Hepatocyte (in vitro differentiated cells): ENCODE measurements around the gene KANK3. TPM values are rescaled to one million over a fixed set of nuclear protein-coding genes. Genes with fewer than 3 reads are reported as not detected.

Source experiments
- DNase-seq: peaks from one replicate; pipeline ENCODE4 v3.0.0-alpha.2; 2016; ENCODE audit warnings: low spot score
- H2AFZ ChIP-seq: fragments of 200-600 bp; sonication (generic); 2 replicates; pipeline ENCODE4 v1.6.0; 2016; ENCODE audit warnings: antibody characterized with exemption, mild to moderate bottlenecking
- H3K27ac ChIP-seq: fragments of 200-600 bp; sonication (generic); 2 replicates; pipeline ENCODE4 v1.5.1; 2016; ENCODE audit warnings: mild to moderate bottlenecking
- H3K27me3 ChIP-seq: fragments of 200-600 bp; sonication (generic); 2 replicates; pipeline ENCODE4 v1.6.1; 2016
- H3K36me3 ChIP-seq: fragments of 200-600 bp; sonication (generic); replicated peaks from 2 replicates; pipeline ENCODE4 v1.5.1; 2016; ENCODE audit warnings: low read depth; ENCODE audit not compliant: insufficient read depth
- H3K4me1 ChIP-seq: fragments of 200-600 bp; sonication (generic); 2 replicates; pipeline ENCODE4 v1.5.1; 2016; ENCODE audit warnings: mild to moderate bottlenecking, moderate library complexity; ENCODE audit not compliant: insufficient read depth
- H3K4me2 ChIP-seq: fragments of 200-600 bp; sonication (generic); 2 replicates; pipeline ENCODE4 v1.6.0; 2016
- H3K4me3 ChIP-seq: fragments of 200-600 bp; sonication (generic); 2 replicates; pipeline ENCODE4 v1.5.1; 2016; ENCODE audit warnings: mild to moderate bottlenecking
- H3K79me2 ChIP-seq: fragments of 200-600 bp; sonication (generic); 2 replicates; pipeline ENCODE4 v1.6.0; 2017; ENCODE audit warnings: mild to moderate bottlenecking
- H3K9me2 ChIP-seq: fragments of 200-600 bp; sonication (generic); replicated peaks from 2 replicates; pipeline ENCODE4 v1.6.0; 2017; ENCODE audit warnings: mild to moderate bottlenecking; ENCODE audit not compliant: insufficient read depth
- H3K9me3 ChIP-seq: fragments of 200-600 bp; sonication (generic); 2 replicates; pipeline ENCODE4 v1.5.1; 2016; ENCODE audit warnings: low read depth, mild to moderate bottlenecking
- H4K20me1 ChIP-seq: fragments of 200-600 bp; sonication (generic); 2 replicates; pipeline ENCODE4 v1.6.0; 2016; ENCODE audit warnings: mild to moderate bottlenecking; ENCODE audit not compliant: insufficient read depth, poor library complexity, severe bottlenecking
- EZH2 ChIP-seq: fragments of 200-600 bp; sonication (generic); IDR thresholded peaks from 2 replicates; pipeline ENCODE4 v1.6.1; 2016; ENCODE audit warnings: antibody characterized with exemption, mild to moderate bottlenecking, borderline replicate concordance
- EZH2phosphoT487 ChIP-seq: fragments of 200-600 bp; sonication (generic); IDR thresholded peaks from one replicate; pipeline ENCODE4 v1.6.1; 2018; ENCODE audit warnings: antibody characterized with exemption, mild to moderate bottlenecking, low read depth, moderate library complexity; ENCODE audit not compliant: unreplicated experiment, severe bottlenecking
- whole genome bisulfite sequencing: methylation state at CpG from one replicate; pipeline ENCODE4 v1.1.6; 2016; ENCODE audit warnings: low lambda C conversion rate; ENCODE audit errors: missing lambda C conversion rate; 5-methylcytosine and 5-hydroxymethylcytosine counted together
- polyA plus RNA-seq: library from polyadenylated mRNA; unstranded; fragments of >200 nt; fragmentation: Nextera tagmentation; extraction: Ambion mirVana; gene quantifications from 2 replicates; pipeline ENCODE4 v1.2.1, GENCODE V29; 2016
- total RNA-seq: library from RNA; depleted of rRNA; stranded (reverse); fragments of >200 nt; gene quantifications from 2 replicates; pipeline ENCODE4 v1.2.3, GENCODE V29; 2014
- TF ChIP-seq, protein P1 (sequence below): fragments of 200-600 bp; sonication (generic); IDR thresholded peaks from 2 replicates; pipeline ENCODE4 v1.5.1; 2016; ENCODE audit warnings: antibody characterized with exemption, mild to moderate bottlenecking; ENCODE audit not compliant: poor library complexity

Gene KANK3
- total and polyA plus RNA-seq, 2 experiments from 2014 or later = 1.2 to 3.2 TPM

DNA sequence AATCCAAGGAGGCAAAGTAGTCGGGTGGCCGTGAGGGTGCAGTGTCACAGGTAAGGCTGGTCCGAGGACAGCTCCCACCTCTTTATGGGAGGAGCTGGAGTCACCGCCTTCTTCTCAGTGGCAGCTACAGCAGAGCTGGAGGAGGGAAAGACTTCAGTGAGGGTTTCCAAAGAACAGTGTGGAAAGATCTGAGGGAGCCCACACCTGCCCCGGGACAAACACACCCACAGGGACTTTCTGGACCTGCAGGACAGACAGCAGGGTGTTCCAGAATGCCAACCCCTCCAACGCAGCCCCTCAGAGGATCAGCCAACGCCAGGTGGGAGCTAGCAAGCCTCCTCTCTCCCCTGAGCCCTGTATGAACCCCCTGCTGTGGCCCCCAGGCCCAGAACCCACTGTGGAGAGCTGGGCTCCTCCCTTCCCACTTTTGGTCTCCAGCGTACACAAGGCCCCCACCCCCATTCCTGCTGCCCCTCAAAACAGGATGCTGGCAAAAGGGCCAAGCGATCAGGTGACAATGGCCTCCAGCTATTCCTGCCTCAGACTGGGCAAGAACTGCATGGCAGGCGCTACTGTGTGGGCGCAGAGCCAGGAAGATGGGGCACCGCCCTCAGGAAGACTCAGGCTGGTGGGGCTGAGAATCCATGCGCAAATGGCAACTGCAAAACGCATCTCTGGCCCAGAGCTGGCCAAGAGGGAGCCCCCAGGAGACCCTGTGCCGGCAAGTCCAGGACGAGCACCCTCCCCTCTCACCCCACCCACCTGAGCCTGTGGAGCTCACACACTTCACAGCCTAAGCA, 31.4 kb downstream of the KANK3 start:
- H3K27me3 ChIP-seq = no peaks in the 10 kb centered on the region
- H3K79me2 ChIP-seq = peaks cover 4% of the 10 kb centered on the region
- peaks cover 15% of the 10 kb centered on the region for H3K4me1 ChIP-seq
- TF ChIP-seq EZH2phosphoT487 (no peak), EZH2 (no peak)
- TF ChIP-seq, protein P1, sequence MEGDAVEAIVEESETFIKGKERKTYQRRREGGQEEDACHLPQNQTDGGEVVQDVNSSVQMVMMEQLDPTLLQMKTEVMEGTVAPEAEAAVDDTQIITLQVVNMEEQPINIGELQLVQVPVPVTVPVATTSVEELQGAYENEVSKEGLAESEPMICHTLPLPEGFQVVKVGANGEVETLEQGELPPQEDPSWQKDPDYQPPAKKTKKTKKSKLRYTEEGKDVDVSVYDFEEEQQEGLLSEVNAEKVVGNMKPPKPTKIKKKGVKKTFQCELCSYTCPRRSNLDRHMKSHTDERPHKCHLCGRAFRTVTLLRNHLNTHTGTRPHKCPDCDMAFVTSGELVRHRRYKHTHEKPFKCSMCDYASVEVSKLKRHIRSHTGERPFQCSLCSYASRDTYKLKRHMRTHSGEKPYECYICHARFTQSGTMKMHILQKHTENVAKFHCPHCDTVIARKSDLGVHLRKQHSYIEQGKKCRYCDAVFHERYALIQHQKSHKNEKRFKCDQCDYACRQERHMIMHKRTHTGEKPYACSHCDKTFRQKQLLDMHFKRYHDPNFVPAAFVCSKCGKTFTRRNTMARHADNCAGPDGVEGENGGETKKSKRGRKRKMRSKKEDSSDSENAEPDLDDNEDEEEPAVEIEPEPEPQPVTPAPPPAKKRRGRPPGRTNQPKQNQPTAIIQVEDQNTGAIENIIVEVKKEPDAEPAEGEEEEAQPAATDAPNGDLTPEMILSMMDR = no peak
- no peak overlapping the region for H3K27ac ChIP-seq
- H3K4me3 ChIP-seq = no peak overlapping the region
- H2AFZ ChIP-seq = no peak overlapping the region
- no peak overlapping the region for H3K4me2 ChIP-seq
- no peaks in the 10 kb centered on the region for H3K36me3 ChIP-seq
- no peaks in the 10 kb centered on the region for H3K9me3 ChIP-seq
- 88% methylated on average over 16 of the region's 16 CpGs for WGBS
- no peaks in the 10 kb centered on the region for H4K20me1 ChIP-seq
- no peak for DNase-seq
- H3K9me2 ChIP-seq = no peaks in the 10 kb centered on the region

DNA sequence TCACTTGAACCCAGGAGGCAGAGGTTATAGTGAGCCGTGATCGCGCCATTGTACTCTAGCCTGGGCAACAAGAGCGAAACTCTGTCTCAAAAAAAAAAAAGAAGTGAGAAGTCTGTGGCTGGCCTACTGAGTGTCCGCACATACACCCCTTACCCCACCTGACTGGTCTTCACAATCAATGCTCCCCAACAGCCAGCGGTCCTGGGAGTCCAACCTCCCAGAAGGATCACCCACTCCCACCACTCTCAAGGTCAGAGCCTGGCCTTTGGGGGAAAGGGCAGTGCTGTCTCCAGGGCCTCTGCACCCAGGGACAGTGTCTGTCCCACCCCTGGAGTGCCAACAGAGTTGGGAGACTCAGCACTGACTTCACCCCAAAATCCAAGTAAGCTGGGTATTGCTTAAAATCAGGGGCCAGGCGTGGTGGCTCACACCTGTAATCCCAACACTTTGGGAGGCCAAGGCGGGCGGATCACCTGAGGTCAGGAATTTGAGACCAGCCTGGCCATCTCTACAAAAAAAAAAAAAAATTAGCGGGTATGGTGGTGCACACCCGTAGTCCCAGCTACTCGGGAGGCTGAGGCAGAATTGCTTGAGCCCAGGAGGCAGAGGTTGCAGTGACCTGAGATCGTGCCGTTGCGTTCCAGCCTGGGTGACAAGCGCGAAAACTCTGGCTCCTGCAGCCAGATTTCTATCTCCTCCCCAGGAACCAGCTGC, 32.6 kb downstream of the KANK3 start:
- Histone ChIP-seq H3K4me3 (no peak overlapping the region), H3K9me3 (no peaks in the 10 kb centered on the region), H3K9me2 (no peaks in the 10 kb centered on the region), H3K27ac (no peak overlapping the region), H4K20me1 (no peaks in the 10 kb centered on the region), H3K27me3 (no peaks in the 10 kb centered on the region), H3K4me2 (no peak overlapping the region), H2AFZ (no peak overlapping the region), H3K79me2 (peaks cover 6% of the 10 kb centered on the region), H3K4me1 (peaks cover 15% of the 10 kb centered on the region), H3K36me3 (no peaks in the 10 kb centered on the region)
- TF ChIP-seq, protein P1 = no peak
- TF ChIP-seq EZH2 (no peak), EZH2phosphoT487 (no peak)
- 96% methylated on average over 17 of the region's 17 CpGs for WGBS
- DNase-seq = no peak

DNA sequence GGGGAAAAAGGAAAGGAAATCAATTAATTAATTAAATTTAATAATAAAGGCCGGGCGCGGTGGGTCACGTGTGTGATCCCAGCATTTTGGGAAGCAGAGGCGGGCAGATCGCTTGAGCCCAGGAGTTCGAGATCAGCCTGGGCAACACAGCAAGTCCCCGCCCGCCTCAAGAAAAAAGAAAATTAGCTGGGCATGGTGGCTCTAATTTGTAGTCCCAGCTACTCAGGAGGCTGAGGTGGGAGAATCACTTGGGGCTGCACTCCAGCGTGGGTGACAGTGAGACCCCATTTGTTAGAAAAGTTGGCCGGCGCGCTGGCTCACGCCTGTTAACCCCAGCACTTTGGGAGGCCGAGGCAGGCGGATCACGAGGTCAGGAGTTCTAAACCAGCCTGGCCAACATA, 34.2 kb downstream of the KANK3 start:
- Histone ChIP-seq H3K36me3 (no peaks in the 10 kb centered on the region), H3K4me2 (peak overlapping the region; percentile 97), H3K9me2 (no peaks in the 10 kb centered on the region), H3K79me2 (peaks cover 6% of the 10 kb centered on the region), H3K27ac (peak overlapping the region; percentile 69), H3K4me3 (peak overlapping the region; percentile 3), H3K4me1 (peaks cover 15% of the 10 kb centered on the region), H4K20me1 (no peaks in the 10 kb centered on the region), H3K27me3 (no peaks in the 10 kb centered on the region), H3K9me3 (no peaks in the 10 kb centered on the region), H2AFZ (no peak overlapping the region)
- WGBS = 78% methylated on average over 17 of the region's 17 CpGs
- no peak for DNase-seq
- TF ChIP-seq EZH2phosphoT487 (no peak), EZH2 (no peak)
- TF ChIP-seq, protein P1 = no peak
